ENCODE results near the gene HLCS. TPM values are rescaled to one million over a fixed set of nuclear protein-coding genes. Genes with fewer than 3 reads are reported as not detected.

Gene HLCS
- total and polyA plus RNA-seq, 2 of the 8 experiments (the other 6 are each of a cell fraction or from before 2014, with no cell fraction given): 4.7 to 12.2 TPM

GRCh38 chr21:36926989-36927718 is 39.3 kb downstream of the HLCS start (continued):
- TF ChIP-seq CHD7 (IDR thresholded peaks at IDR 0.05; ENCODE audit: insufficient replicate concordance, low read length): no peak
- no peak for TF ChIP-seq CBX8 (IDR thresholded peaks at IDR 0.05; ENCODE audit: borderline replicate concordance, low read depth, low read length)
- no peak for TF ChIP-seq CTCF (IDR thresholded peaks at IDR 0.05; ENCODE audit: control extremely low read depth in 1 of 3, insufficient read depth in 1 of 3, low read depth in 1 of 3, low read length in 3 of 3)
- TF ChIP-seq CHD2 (IDR thresholded peaks at IDR 0.05; ENCODE audit: low read length): no peak
- no peak for TF ChIP-seq RBBP5 (IDR thresholded peaks at IDR 0.05; ENCODE audit: borderline replicate concordance, low read depth, low read length)
- no peak for TF ChIP-seq TCF12 (IDR thresholded peaks at IDR 0.05; ENCODE audit: low read depth, low read length)
- TF ChIP-seq KDM5A (IDR thresholded peaks at IDR 0.05; ENCODE audit: low read length): no peak
- no peak for TF ChIP-seq FOSL1 (IDR thresholded peaks at IDR 0.05; ENCODE audit: insufficient read depth, low read depth, low read length)

Data from H1 (cell line).